HG03378 (cell line): ENCODE measurements around the gene AGAP1.
A peak's percentile ranks its signal among the peaks of the same experiment; 100 is the strongest.

Source experiments
- ATAC-seq: cut with Tn5 transposase; IDR thresholded peaks from one replicate; pipeline ENCODE4 v1.9.1; 2021; ENCODE audit warnings: mild to moderate bottlenecking, moderate library complexity; ENCODE audit not compliant: unreplicated experiment

AGAP1 gene

DNA sequence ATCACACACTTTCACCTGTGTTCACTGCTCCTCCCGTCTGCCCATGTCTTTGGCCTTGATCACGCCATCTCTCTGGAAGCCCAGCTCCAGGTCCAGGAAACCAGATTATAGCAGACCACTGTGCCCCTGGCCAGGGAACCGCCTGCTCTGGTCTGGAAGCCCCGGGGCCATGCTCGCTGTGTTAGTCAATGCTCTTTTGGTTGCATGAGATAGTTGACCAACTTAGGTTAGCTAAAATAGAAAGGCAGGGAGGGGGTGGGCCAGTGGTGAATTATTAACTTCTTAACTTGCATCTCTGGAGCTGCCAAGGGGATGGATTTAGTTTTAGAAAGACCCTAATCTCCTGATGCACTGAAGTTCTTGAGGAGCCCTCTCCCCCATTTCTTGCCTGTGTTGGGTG, 232.7 kb downstream of the AGAP1 start:
- ATAC-seq = no peak

DNA sequence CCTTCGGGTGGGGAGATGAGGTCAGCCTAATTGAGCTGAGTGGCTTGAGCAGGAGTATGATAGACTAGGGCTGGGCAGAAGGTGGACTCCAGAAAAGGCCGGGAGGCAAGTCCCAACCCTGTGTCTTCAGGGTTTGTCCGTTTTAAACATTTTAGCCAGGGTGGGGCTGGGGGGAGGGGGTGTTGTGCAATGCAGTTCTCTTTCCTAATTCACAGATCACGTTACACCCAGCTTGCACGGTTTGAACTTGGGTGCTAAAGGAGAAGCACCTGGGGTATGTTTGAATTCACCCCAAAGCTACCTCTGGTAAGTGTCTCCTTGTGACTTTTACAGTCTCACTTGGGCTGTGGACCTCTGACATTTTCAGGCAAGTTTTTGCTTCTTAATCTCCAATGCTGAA, 233.3 kb downstream of the AGAP1 start:
- ATAC-seq = no peak

DNA sequence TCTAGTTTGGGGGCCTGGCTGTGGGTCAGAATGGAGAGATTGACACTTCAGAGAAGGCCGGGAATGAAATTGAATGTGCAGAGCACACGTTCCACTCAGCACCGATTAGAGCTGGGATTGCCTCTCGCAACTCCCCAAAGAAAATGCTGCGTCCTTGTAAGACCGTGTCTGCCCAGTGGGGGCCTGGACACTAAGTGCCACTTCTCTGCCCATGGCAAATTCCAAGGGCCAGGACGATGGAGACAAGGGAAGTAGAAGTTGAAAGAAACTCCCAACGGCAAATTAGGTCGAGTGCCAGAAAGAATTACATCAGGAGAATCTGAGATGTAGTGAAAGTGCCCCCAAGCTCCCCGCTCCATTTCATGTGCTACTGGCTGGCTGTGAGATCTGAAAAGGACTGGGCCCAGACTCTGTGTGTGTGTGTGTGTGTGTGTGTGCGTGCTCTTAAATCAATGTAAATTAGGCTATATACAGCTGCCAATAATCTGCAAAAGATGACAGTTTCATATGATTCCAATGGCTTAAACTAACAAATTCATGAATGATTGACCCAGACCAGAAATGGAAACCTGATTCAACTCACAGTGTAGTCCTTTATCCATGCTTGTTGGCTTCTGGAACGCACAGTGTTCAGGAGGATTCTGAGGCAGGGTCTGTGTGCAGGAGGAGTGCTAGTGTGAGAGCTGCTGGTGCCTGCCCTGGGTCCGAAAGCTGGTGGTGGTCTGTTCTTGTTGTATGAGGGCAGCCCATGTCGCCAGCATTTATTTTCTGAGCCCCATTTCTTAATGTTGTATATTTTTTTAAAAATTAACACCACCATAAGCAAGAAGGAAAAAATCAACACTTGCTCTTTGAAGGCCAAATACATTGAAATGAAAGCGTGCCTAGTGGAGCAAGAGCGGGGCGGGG, 234.3 kb downstream of the AGAP1 start:
- ATAC-seq = no peak

DNA sequence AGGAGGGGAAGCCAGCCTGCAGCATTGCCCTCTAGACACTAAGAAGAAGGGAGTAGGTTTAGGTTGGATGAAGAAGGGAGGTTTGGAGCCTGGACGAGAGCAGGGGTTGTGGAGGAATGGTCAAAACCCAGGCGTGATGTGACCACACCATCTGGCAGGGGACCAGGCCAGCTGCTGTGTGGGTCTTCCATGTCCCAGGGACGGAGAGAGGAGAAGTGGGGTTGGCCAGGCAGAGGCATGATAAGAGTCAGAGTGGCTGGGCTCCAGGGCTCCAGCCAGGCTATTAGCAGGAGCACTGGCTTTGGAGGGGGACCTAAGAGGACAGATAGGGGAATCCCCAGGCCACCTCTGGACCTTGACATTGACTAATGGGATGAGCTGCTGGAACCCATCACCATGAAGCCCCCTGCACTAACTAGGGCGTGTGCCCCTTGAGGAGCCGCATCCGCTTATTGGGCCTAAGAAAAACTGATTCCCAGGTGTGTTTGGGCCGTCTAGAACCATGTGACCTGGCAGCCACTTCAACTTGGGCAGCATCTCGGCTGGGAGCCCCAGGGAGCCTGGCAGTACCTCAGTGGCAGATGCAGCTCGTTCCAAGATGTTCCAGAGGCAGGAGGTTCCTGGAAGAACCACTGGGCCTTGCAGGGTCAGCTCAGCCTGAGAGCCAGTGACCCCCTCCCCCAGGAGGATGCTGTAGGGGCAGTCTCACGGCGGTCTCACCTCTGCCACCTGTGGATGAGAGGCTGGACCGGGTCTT, 235.1 kb downstream of the AGAP1 start:
- no peak for ATAC-seq

DNA sequence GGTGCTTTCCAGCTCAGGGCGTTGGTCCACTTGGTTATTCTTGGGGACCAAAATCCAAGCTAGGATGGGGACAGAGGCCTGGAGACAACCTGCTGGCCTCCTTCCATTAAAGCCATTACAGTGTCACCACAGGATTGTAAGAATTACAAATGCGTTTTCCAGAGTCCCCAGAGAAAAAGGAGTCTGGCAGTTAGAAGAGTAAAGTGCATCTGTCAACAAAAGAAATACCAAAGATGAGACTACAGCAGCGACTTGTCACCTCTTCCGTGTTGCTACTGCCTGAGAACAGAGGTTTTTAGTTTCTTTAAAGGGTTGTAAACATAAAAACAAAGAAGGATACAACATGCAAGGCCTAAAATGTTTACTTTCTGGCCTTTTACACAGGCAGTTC, 235.7 kb downstream of the AGAP1 start:
- ATAC-seq = no peak

DNA sequence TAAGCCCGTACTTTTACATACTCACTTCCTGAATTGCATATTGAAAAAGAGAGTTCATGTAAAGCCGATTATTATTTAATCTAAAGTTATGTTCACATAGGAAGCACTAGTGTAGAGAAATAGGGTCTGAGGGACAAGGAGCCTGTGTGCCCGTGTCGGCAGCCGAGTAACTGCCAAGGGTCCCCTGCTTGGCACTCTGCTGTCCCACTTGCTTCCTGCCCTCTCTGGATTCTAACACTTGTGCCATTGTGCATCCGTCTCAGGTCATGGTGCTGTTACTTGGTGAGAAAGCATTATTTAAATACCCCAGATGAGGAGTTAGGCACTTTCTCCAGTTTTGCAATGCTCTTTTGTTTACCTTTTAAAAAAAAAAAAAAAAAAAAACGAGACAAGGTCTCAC, 236.3 kb downstream of the AGAP1 start:
- no peak for ATAC-seq

DNA sequence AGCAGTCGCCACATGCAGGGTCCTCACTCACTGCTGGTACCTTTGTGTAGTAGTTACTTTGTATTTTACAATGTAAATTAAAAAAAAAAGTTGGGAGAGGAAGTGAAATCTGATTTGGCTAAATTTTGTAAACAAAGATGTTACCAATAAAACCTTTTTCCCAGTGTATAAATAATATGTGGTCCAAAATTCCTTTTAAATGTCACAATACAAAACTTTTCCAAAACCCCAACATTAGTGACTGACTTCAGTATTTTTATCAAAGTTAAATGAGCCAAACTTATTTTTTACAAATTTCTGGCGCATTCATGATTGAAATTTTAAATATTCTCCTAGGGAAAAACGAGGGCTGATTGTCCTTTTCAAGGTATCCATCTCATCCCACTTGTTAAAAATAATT, 239.9 kb downstream of the AGAP1 start:
- no peak for ATAC-seq

DNA sequence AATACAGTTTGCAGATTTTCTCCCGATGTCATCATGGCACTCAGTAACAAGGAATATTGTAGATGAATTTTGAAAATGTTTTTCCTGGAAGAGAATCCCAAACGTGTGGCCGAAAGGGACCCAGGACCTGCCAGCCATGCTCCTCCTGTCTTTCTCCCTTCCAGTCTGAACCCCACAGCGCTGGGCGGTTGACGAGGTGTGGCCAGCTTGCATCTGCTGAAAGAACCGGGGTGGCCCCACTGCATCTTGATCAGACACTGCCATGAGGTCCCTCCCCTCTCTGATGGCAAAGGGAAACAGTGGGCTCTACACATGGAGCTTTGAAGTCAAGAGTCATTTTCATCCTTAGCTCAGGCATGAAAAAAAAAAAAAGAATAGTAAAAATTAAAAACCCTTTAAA, 240.3 kb downstream of the AGAP1 start:
- ATAC-seq = no peak

DNA sequence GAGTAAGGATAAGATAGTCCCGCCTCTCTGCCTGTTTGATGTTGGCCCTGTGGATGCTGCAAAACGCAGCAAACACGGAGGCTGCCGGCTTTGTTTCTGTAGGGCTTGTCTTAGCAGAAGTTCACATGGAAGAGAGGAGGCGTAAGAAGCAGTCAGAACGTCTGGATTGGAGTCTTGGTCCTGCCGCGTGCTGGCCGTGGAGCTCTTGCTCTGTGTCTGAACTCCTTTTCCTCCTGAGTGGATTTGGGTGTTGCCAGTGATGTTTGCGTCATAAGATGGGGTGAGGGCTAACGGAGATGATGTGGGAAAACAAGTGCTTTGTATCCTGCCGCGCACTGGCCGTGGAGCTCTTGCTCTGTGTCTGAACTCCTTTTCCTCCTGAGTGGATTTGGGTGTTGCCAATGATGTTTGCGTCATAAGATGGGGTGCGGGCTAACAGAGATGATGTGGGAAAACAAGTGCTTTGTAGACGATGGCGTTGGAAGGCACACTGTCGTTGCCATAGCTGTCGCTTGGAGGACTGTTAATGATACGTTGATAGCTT, 240.9 kb downstream of the AGAP1 start:
- ATAC-seq = no peak

DNA sequence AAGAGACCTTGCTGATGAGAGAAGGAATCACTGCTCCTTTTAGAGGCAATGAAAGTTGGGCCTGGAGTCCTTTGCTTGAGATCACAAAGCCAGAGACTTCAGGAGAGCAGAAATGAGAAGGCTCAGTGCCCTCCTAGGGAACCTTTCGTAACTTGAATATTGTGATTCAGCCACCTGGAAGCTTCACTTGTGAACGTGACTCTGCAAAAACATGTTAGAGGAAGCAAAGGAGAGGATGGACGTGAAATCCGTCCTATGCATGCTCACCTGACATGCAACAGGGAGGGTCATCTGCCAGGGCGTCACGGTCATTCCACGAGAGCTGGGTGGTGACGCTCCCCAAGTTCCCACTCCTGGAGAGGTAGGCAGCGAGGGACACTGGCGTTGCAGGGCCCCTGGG, 243.6 kb downstream of the AGAP1 start:
- no peak for ATAC-seq

DNA sequence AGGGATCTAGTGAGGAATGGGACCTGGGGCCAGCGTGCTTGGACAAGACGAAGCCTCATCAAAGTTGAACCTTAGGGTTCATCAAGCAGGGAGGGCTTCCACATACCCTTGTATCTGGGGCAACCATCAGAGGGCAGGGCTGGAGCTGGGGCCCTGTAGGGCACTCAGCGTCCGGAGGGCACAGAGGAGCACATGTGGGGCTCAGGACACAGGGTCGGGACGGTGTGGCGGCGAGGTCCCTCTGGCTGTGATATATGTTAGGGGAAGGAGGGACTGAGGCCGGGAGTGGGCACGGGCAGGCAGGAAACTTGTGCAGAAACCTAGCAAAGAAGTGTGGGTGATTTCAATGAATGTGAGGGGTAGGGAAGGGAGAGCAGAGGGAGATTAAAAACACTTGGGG, 244.0 kb downstream of the AGAP1 start:
- no peak for ATAC-seq

DNA sequence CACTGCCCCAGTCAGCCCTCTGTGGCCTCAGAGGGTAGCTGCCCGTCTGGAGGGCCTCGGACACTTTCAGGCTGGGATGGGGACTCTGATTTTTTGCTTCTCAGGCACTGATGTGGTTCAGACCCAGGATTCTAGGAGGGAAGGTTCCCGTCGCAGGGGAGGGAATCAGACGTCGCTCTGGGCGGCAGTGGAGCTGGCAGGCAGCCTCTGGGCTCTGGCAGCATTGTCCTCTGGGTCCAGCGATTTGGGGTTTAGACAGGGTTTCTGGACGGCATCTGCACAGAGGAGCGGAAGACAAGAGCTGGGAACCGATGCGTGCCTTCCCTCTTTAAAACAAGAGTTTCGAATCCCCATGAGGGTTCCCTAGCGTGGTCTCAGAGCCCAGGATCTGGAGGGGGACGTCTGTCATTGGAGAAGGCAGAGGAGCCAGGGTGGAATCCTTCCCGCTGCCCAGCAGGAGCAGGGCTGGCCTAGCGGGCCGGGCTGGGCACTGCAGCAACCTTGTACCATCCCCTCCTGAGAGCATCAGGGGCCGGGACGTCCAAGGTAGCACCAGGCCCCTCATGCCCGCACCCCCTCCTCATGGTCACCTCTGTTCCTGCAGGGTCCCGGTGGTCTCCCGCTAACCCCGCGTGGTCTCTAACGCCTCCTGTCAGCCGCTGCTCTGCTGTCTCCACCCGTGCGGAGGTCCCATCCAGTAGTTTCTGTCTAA, 246.0 kb downstream of the AGAP1 start:
- no peak for ATAC-seq

DNA sequence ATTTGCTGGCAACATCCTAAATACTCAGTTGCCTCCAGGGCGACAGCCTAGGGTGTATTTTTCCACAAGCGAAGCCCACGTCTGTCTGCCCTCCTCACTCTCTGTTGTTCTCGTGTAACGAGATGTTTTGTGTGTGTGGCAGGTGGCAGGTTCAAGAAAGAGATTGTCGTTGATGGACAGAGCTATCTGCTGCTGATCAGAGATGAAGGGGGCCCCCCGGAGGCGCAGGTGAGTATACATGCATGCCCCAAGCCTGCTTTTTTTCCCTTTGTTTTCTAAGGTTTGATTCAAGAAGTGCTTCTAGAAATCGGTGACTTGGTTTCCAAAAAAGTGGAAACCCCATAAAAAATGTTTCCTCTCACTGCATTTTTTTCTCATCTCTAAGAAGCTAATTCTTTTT, 247.0 kb downstream of the AGAP1 start:
- ATAC-seq = no peak

DNA sequence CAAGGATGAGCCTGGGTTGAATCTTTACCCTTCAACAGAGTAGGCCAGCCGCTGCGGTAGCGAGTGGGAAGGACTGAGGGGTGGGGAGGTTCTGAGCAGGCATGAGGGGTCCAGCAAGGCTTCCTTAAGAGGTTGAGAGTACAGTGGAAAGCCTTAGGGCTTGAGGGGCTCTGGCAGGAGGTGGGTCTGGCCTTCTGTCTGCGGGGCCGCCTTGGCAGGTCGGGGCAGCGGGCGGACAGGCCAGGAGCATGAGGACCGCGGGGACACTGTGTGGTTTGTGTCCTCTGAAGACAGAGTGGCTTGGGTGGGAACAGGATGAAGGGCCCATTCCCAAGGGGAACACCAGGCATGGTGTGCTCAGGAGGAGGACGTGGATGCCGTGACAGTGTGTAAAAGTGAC, 250.3 kb downstream of the AGAP1 start:
- ATAC-seq = no peak

DNA sequence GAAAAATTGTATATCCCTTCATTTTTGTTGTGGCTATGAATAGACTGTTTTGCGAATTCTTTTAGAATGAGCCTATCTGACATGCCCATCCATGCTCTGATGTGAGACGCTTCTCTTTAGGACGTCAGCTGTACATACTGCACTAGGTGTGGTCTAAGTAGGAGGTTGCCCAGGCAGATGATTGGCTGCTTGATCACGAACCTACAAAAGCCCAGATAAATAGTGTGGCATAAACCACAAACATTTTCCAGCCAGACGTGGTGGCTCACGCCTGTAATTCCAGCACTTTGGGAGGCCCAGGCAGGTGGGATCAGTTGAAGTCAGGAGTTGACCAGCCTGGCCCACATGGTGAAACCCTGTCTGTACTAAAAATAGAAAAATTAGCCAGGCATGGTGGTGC, 251.8 kb downstream of the AGAP1 start:
- ATAC-seq = no peak

DNA sequence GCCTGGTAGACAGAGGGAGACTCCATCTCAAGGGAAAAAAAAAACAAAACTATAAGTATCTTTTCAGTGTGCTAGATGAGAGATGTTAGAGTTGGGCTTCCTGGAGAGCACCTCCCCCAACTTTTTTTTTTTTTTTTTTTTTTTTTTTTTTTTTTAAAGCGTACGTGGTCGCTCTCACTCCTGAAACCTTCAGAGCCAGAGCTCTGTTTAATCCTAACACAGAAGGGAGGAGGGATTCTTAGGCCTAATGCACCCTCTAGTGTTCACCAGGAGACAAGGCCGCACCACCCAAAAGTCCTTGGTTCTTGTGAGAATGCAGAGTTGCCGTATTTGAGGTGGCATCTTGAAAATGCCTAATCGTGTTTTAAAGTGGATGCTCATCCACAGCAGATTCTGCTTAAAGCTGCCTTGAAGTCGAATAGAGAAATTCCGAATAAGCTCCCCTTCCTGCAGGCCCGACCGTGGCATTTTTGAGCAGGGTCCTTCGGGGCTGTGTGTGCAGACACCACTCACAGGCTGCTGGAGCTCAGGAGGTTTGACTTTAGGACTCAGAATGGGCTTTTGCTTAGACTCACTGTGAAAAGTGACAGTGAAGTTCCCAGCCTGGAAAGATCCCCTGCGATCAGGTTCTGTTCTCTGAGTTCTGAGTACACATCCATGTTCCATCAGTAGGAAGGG, 252.6 kb downstream of the AGAP1 start:
- peak; percentile 50 for ATAC-seq

DNA sequence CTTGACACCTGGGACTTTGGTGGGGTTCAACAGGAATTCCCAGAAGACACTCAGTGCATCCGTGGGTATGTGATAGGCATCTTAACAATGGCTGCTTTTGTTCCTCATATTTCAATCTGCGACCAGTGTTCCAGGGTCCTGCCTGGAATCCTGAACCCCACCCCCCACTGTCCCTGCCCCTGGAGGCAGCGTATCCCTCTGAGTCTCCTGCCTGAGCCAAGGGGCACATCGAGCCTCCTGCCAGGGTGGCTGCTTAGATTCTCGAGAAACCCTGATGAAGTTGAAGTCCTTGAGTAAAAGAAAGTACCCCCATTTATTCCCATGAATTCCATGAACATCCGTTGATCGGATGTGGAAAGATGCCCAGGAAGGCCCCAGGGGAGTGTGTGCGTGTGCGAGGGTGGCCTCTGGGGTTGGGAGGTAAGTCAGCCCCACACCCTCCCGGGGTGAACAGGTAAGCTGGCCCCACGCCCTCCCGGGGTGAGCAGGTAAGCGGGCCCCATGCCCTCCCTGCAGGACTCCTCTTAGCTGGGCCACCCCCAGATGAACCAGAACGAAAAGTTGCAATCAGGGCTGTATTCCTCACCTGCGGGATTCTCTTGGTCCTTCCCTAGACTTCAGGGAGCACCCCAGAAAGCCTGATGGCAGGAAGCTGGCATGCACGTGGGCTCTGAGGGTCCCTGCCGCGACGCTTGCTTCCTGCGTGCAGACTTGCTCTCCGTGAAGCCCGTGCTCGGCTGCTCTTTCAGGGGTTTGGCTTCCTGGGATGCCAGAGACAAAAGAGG, 253.3 kb downstream of the AGAP1 start:
- no peak for ATAC-seq

DNA sequence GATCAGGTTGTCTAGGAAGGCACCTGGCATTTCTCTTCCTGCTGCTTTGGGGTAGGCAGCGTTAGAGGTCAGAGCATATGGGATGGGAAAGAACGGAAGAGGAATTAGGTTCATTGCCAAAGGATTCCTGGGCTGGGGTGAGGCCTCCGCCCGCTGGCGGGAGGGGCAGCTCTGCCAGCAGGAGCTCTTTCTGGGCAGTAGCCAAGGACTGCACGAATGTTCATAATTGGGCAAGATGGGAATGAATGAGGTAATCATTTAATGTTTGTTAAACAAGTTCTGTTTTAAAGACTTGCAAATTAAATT, 253.9 kb downstream of the AGAP1 start:
- no peak for ATAC-seq

DNA sequence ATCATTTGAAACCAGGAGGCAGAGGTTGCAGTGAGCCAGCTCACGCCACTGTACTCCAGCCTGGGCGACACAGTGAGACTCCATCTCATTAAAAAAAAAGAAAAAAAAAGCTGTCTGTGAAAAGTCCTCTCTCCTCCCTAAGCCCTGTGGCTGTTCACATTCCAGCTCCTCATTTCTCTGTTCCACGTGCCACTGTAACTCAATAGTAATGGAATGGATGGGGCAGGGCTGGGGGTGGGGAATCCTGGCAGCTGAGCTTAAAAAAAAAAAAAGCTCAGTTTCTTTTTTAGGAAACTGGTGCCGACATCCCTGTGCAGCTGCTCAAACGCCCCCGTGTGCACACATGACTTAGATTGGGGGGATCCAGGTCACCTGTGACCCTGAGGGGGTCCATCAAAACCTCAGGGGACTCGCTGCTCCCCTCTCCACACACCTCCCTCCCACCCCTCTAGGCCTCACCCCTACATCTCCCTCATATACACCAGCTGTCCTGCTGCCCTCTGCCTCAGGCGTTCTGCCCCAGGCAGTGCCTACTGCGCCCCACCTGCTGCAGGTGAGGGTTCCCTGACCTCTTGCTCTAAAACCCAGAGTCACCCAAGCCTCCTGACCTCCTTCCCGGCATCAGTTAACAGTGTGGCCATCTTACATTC, 255.4 kb downstream of the AGAP1 start:
- no peak for ATAC-seq

DNA sequence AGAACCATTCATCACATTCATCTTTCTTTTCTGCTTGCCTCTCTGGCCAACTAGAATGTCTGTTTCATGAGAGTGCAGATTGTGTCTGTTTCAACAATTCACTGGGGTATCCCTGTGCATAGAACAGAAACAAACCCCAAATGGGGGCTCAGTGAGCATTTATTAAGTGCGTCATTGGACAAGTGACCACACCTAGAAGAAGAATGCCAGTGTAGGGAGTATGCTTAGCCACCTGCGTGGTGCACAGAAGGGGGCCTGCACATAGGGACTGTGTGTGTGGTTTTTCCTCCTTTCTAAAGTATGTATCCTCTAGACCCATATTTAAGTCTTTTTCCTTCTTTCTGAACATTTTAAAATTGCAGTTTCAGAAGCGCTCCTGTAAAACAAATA, 255.9 kb downstream of the AGAP1 start:
- ATAC-seq = no peak
